Measurements from ENCODE around the gene MEIS2. TPM values are rescaled to one million over a fixed set of nuclear protein-coding genes. Genes with fewer than 3 reads are reported as not detected.

The MEIS2 gene
- total RNA-seq, 1 donor from 2014 or later: 6.0 TPM

DNA sequence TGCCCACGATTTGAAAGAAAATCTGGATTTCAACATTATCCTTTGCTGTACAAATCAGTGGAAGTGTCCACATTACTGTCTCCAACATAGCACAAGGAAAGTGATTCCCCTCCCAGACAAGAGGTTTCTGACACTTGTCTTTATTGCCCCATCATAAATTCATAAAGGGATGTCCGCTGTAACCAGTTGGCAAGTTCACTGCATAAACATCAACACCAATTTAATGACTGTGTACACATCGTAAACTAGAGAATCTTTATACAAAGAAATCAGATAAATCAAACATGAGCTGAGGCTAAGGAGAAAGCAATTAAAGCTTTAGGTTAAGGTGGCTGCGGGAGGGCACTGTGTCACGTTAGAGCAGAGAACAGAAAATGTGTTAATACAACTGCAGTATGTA is 129.8 kb downstream of the MEIS2 start:
- Mint-ChIP-seq H3K36me3 (ENCODE audit: unreplicated experiment) (no peaks in the 10 kb centered on the region), H3K27ac (ENCODE audit: unreplicated experiment) (no peak overlapping the region), H3K9me3 (ENCODE audit: unreplicated experiment) (no peaks in the 10 kb centered on the region), H3K27me3 (ENCODE audit: unreplicated experiment) (no peaks in the 10 kb centered on the region), H3K4me1 (ENCODE audit: low read depth, unreplicated experiment) (peaks cover 3% of the 10 kb centered on the region), H3K4me3 (ENCODE audit: unreplicated experiment) (no peak overlapping the region)
- TF ChIP-seq, protein P1, sequence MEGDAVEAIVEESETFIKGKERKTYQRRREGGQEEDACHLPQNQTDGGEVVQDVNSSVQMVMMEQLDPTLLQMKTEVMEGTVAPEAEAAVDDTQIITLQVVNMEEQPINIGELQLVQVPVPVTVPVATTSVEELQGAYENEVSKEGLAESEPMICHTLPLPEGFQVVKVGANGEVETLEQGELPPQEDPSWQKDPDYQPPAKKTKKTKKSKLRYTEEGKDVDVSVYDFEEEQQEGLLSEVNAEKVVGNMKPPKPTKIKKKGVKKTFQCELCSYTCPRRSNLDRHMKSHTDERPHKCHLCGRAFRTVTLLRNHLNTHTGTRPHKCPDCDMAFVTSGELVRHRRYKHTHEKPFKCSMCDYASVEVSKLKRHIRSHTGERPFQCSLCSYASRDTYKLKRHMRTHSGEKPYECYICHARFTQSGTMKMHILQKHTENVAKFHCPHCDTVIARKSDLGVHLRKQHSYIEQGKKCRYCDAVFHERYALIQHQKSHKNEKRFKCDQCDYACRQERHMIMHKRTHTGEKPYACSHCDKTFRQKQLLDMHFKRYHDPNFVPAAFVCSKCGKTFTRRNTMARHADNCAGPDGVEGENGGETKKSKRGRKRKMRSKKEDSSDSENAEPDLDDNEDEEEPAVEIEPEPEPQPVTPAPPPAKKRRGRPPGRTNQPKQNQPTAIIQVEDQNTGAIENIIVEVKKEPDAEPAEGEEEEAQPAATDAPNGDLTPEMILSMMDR (IDR thresholded peaks at IDR 0.05; ENCODE audit: partially characterized antibody, unreplicated experiment): no peak
- DNase-seq: no peak

- no peak for DNase-seq
- TF ChIP-seq, protein P1 (IDR thresholded peaks at IDR 0.05; ENCODE audit: partially characterized antibody, unreplicated experiment): no peak
- H3K9me3 Mint-ChIP-seq (ENCODE audit: unreplicated experiment): no peaks in the 10 kb centered on the region
- no peaks in the 10 kb centered on the region for H3K4me1 Mint-ChIP-seq (ENCODE audit: low read depth, unreplicated experiment)
- no peak overlapping the region for H3K27ac Mint-ChIP-seq (ENCODE audit: unreplicated experiment)
- no peak overlapping the region for H3K4me3 Mint-ChIP-seq (ENCODE audit: unreplicated experiment)
- no peaks in the 10 kb centered on the region for H3K27me3 Mint-ChIP-seq (ENCODE audit: unreplicated experiment)
- H3K36me3 Mint-ChIP-seq (ENCODE audit: unreplicated experiment): no peaks in the 10 kb centered on the region
Measured at GRCh38 chr15:36967929-36968328, 132.4 kb downstream of the MEIS2 start.

GRCh38 chr15:36966708-36967107 is 133.6 kb downstream of the MEIS2 start:
- TF ChIP-seq, protein P1 (IDR thresholded peaks at IDR 0.05; ENCODE audit: partially characterized antibody, unreplicated experiment): no peak
- Mint-ChIP-seq H3K27me3 (ENCODE audit: unreplicated experiment) (no peaks in the 10 kb centered on the region), H3K9me3 (ENCODE audit: unreplicated experiment) (no peaks in the 10 kb centered on the region), H3K36me3 (ENCODE audit: unreplicated experiment) (no peaks in the 10 kb centered on the region), H3K27ac (ENCODE audit: unreplicated experiment) (no peak overlapping the region), H3K4me1 (ENCODE audit: low read depth, unreplicated experiment) (no peaks in the 10 kb centered on the region), H3K4me3 (ENCODE audit: unreplicated experiment) (no peak overlapping the region)
- no peak for DNase-seq

- no peaks in the 10 kb centered on the region for H3K9me3 Mint-ChIP-seq (ENCODE audit: unreplicated experiment)
- no peaks in the 10 kb centered on the region for H3K27me3 Mint-ChIP-seq (ENCODE audit: unreplicated experiment)
- no peaks in the 10 kb centered on the region for H3K4me1 Mint-ChIP-seq (ENCODE audit: low read depth, unreplicated experiment)
- no peak overlapping the region for H3K27ac Mint-ChIP-seq (ENCODE audit: unreplicated experiment)
- TF ChIP-seq, protein P1 (IDR thresholded peaks at IDR 0.05; ENCODE audit: partially characterized antibody, unreplicated experiment): no peak
- no peaks in the 10 kb centered on the region for H3K36me3 Mint-ChIP-seq (ENCODE audit: unreplicated experiment)
- no peak for DNase-seq
- H3K4me3 Mint-ChIP-seq (ENCODE audit: unreplicated experiment): no peak overlapping the region
Measured at GRCh38 chr15:36965570-36966342, 134.6 kb downstream of the MEIS2 start.

- TF ChIP-seq, protein P1 (IDR thresholded peaks at IDR 0.05; ENCODE audit: partially characterized antibody, unreplicated experiment): no peak
- H3K9me3 Mint-ChIP-seq (ENCODE audit: unreplicated experiment): no peaks in the 10 kb centered on the region
- H3K27ac Mint-ChIP-seq (ENCODE audit: unreplicated experiment): no peak overlapping the region
Measured at GRCh38 chr15:36964626-36965025, 135.7 kb downstream of the MEIS2 start.

More at GRCh38 chr15:36964626-36965025, 135.7 kb downstream of the MEIS2 start:
- H3K4me3 Mint-ChIP-seq (ENCODE audit: unreplicated experiment): no peak overlapping the region
- no peaks in the 10 kb centered on the region for H3K4me1 Mint-ChIP-seq (ENCODE audit: low read depth, unreplicated experiment)
- no peaks in the 10 kb centered on the region for H3K27me3 Mint-ChIP-seq (ENCODE audit: unreplicated experiment)
- DNase-seq: no peak
- H3K36me3 Mint-ChIP-seq (ENCODE audit: unreplicated experiment): no peaks in the 10 kb centered on the region
